HK-2 (cell line): Measurements from ENCODE around the gene ZNF346.
A peak's percentile ranks its signal among the peaks of the same experiment; 100 is the strongest.

Experiments
- DNase-seq: peaks from one replicate; pipeline ENCODE4 v3.0.0-alpha.2; 2018; ENCODE audit not compliant: unreplicated experiment

The ZNF346 gene

GRCh38 chr5:177094224-177095087, 72.0 kb downstream of the ZNF346 start:
- no peak for DNase-seq

- no peak for DNase-seq
Measured at GRCh38 chr5:177095088-177095669, 72.7 kb downstream of the ZNF346 start.

GRCh38 chr5:177096162-177097015, 73.9 kb downstream of the ZNF346 start:
- no peak for DNase-seq

GRCh38 chr5:177097016-177097985, 74.8 kb downstream of the ZNF346 start:
- no peak for DNase-seq

GRCh38 chr5:177098120-177098469, 75.6 kb downstream of the ZNF346 start:
- DNase-seq, result no peak

- no peak for DNase-seq
Measured at GRCh38 chr5:177098470-177099141, 76.1 kb downstream of the ZNF346 start.

DNA sequence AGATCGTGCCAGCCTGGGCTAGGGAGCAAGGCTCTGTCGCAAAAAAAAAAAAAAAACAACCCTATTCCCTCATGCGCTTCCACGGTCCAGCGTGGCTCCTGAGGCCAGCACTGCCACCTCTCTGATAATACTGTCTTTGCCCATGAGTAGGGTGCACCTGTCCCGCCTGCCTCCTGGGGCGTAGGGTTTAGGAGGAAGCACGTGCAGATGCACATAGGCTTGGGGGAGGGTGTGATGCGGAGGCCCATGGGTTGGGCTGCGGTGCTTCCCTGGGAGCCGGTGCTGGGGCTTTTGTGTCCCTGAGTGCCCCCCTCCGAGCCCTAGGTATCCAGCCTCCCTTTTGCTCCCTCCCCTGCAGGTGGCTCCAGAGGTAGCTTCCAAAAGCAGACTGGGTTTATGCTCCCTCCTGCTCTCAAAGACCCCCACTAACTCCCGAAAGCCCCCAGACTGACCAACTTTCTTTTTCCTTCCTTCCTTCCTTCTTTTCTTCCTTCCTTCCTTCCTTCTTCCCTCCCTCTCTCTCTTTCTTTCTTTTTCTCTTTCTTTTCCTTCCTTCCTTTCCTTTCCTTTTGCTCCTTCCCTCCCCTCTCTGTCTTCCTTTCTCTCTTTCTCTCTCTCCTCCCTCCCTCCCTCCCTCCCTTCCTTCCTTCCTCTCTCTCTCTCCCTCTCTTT, 77.1 kb downstream of the ZNF346 start:
- no peak for DNase-seq

GRCh38 chr5:177100714-177101121, 78.2 kb downstream of the ZNF346 start:
- no peak for DNase-seq

DNA sequence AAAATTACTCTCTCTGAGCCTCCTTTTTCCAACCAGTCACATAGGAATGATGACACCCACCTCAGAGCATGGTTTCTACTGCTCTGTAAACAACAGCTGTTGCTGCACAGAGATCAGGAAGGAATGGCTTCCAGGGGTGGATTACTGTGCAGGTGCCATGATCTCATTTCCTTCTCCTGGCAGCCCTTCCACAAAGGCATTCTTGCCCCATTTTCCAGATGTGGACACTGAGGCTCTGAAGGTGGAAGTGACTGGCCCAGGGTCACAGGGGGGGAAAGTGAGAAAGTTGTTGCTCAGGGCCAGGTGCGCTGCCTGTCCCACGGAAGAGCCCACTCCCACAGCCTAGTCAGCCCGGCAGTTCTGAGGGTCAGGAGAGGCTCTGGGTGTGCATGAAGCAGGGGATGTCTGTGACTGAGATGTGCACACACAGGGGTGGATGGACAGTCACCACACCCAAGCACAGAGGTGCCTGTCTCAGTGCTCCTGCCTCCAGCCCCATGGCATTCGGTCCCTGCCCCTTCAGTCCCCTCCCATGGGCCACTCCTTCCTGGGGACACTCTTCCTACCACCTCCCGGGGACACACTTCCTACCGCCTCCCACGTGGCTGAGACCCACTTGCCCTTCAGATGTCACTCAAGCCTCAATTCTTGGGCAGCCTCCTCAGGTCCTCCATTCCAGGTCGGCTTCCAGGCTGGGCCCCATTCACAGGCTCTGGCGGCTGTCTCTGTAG, 81.2 kb downstream of the ZNF346 start:
- DNase-seq, result no peak

DNA sequence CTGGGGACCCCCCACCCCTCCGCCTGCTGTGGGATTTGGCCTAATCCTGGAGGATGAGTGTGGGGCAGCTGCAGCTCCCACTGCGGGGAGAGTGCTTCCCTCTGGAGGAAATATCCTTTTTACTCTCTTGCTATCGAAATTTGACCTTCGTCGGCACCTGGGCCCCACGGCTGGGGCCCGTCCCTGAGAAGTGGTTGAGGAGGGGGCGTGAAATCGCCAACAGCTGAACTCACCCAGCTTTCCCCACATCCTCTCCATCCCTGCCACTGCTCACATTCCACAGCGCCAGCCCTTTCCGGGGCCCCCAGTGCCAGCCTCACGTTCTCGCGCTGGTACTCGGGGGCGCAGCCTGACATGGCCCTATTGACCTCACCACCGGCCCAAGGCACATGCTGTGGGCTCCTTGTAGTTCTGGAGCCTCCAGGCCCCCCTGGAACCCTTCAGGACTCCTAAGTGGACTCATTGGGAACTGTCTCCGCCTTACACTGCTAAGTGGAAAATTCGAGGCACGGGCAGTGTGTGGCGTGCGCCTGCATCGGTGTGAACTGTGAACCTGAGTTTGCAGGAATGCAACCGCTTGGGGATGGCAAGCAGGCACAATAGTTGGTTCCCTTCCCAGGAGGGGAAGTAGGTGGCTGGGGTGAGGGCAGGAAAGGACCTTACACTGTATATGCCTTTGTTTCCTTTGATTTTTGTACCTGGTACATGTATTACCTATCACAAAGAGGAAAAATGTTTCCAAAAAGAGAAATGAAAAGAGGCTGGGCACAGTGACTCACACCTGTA, 83.4 kb downstream of the ZNF346 start:
- no peak for DNase-seq

DNA sequence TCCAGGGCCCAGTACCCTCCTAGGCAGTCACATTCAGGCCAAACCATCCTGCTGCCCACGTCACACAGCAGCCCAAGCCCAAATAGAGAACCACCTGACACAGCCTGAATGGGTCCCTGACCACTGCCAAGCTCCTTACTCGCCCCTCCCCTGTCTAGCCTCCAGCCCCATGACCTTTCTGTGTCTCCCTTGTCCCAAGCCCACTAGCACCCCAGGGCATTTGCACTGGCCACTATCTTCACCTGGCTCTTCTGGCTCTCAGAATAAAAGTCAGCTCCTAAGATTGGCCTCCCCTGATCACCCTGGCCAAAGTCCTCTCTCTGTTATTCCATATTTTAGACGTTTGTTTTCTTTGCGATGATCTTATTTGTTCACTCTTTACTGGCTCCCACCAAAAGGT, 84.7 kb downstream of the ZNF346 start:
- no peak for DNase-seq

DNA sequence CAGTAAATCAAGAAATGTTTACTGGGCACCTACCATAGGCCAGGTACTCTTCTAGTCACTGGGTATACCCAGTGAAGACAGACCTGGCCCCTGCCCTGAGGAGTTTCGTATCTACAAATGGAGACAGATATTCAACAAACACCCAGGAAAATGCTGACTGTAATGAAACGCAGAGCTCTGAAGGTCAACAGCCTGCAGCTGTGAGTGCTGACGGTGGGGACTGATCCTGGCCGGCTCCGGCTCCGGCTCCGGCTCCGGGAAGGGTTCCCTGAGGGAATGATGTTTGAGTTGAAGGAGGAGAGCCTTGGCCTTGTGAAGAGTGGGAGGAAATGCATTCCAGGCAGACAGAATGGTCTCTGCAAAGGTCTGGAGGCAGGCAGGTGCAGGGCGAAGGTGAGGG, 87.3 kb downstream of the ZNF346 start:
- DNase-seq, result no peak

DNA sequence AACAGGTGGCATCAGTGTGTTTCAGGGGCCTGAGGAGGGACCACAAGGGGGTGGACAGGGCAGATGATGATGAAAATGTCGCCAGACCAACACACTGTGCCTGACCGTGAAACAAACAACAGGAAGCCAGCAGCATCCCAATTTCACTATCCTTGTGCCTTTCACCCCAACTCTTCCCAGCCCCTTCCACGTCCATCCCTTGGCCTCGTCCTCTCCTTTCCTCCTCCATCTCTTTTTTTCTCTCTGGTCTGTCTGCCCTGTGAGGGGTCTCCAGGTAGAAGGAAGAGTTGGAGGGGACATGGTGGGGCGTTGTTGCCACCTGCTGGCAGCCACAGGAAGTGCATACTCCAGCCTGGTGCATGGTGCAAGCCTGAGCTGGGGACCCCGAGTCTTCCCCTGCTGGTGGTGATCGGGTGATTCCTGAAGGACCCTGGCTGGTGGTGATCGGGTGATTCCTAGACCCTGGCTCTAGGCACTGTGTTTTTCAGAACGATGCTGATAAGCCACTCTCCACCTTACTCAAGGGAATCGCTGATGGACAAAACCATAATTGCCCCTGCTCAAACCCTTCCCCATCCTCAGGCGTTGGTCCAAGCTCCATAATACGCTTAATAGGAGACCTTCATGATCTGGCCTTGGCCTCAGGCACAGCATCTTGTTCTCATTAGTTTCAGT, 89.4 kb downstream of the ZNF346 start:
- DNase-seq, result peak; percentile 57

DNA sequence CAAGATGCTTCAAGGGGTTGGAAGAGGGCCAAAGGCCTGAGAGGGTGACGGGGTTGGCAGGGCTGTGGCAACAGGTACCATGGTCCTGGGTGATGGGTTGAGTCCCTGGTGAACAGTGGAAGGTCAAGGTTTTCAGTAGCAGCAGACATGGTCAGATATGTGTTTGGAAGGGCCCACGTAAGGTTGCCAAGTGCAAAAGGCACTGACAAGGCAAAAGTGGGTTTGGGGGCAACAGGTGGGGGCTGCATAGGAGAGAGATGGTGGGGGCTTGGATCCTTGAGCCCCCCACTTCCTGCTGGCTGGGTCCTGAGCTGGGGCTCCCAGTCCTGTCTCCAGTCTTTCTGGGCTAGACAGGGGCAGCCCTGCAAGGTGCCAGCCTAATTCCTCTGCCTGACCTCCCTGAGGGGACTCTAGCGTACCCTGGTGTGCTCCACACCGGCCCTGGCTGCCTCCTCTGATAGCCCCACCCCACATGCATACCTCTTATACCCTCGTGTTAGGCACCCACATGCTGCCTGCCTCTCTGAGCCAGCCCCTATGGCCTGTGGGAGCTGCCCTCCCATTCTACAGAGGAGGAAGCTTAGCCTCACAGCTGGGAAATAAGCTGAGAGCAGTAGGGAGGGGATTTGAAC, 90.2 kb downstream of the ZNF346 start:
- DNase-seq, result no peak

- DNase-seq, result peak; percentile 69
Measured at GRCh38 chr5:177113566-177114424, 91.3 kb downstream of the ZNF346 start.

- DNase-seq, result peak; percentile 91
Measured at GRCh38 chr5:177116631-177117373, 94.3 kb downstream of the ZNF346 start.
